Stomach (tissue), 9 donors: Measurements from ENCODE around the gene CCNDBP1. TPM values are rescaled to one million over a fixed set of nuclear protein-coding genes. Genes with fewer than 3 reads are reported as not detected.

Source experiments
- DNase-seq, 2 donors: peaks; one replicate each; pipeline versions ENCODE4 v3.0.0 to v3.0.0-alpha.2; 2013 to 2019
- H3K27ac ChIP-seq, 5 donors: fragments of 200-600 bp in 4 of 5; sonication (generic) in 4 of 5; one replicate each; pipeline ENCODE4 v1.5.1; 2013 to 2019; ENCODE audit warnings: mild to moderate bottlenecking in 1 of 5, moderate library complexity in 1 of 5
- H3K27me3 ChIP-seq, 3 donors: fragments of 200-600 bp; sonication (generic); one replicate each; pipeline ENCODE4 v1.5.1; 2017 to 2019; ENCODE audit warnings: mixed run types in 1 of 3
- H3K36me3 ChIP-seq, 4 donors: fragments of 200-600 bp; sonication (generic); 1 replicate in 3 of 4; 2 replicates in 1 of 4; pipeline ENCODE4 v1.5.1; 2016 to 2019
- H3K4me1 ChIP-seq, 4 donors: fragments of 200-600 bp; sonication (generic); one replicate each; pipeline ENCODE4 v1.5.1; 2016 to 2019
- H3K4me3 ChIP-seq, 4 donors: fragments of 200-600 bp; sonication (generic) in 3 of 4; one replicate each; pipeline ENCODE4 v1.5.1; 2016 to 2019; ENCODE audit warnings: mild to moderate bottlenecking in 1 of 4
- H3K9me3 ChIP-seq, 4 donors: fragments of 200-600 bp; sonication (generic); one replicate each; pipeline ENCODE4 v1.5.1; 2016 to 2019
- EP300 ChIP-seq: sonication (generic); formaldehyde crosslinking; IDR thresholded peaks from one replicate; pipeline ENCODE4 v1.6.1; 2017; ENCODE audit warnings: antibody characterized with exemption
- POLR2A ChIP-seq, 4 donors: fragments of 450-650 bp; IDR thresholded peaks; one replicate each; pipeline ENCODE4 v1.6.1; 2016; ENCODE audit warnings: antibody characterized with exemption in 4 of 4, control low read depth in 2 of 4, mild to moderate bottlenecking in 1 of 4, moderate library complexity in 1 of 4
- POLR2AphosphoS5 ChIP-seq, 3 donors: sonication (generic); formaldehyde crosslinking; IDR thresholded peaks; one replicate each; pipeline ENCODE4 v1.6.1; 2016; ENCODE audit warnings: antibody characterized with exemption in 3 of 3
- WGBS, 5 donors: extraction: QIAGEN DNeasy Blood & Tissue Kit in 3 of 5; methylation state at CpG; one replicate each; pipeline versions ENCODE4 v1.1.5 to v1.1.7; 2013 to 2018; 5-methylcytosine and 5-hydroxymethylcytosine counted together
- intact Hi-C: fragments of 100-400 bp; cut with DNase I; formaldehyde crosslinking; loops from one replicate; pipeline ENCODE4 v1.15.1; 2023; ENCODE audit warnings: low total_unique reads
- polyA plus RNA-seq, 3 donors: library from polyadenylated mRNA; stranded (reverse); fragments of 200-250 nt; gene quantifications; one replicate each; pipeline ENCODE4 v1.2.3, GENCODE V29; 2013
- total RNA-seq, 5 donors: library from RNA; depleted of rRNA; stranded (reverse); fragments of >200 nt; gene quantifications; one replicate each; pipeline versions ENCODE4 v1.1.0 to v1.2.3, GENCODE V29; 2014 to 2016
- TF ChIP-seq, protein P1 (sequence below), 7 experiments: fragments of 450-650 bp in 4 of 7; fragments of 200-600 bp in 3 of 7; sonication (generic) in 3 of 7; IDR thresholded peaks; one replicate each; pipeline ENCODE4 v1.5.1; 2016 to 2019; ENCODE audit warnings: antibody characterized with exemption in 7 of 7, control low read depth in 2 of 7, mild to moderate bottlenecking in 1 of 7
- donor health status: healthy with polysubstance abuse.
- donor health status: Bipolar disorder and iron deficiency.
- donor health status: healthy.

Gene CCNDBP1
- total and polyA plus RNA-seq, 8 donors = 41.1 to 136 (median 52.8) TPM

GRCh38 chr15:43214169-43214568 lies 29.0 kb downstream of the CCNDBP1 start:
- TF ChIP-seq EP300 (no peak), POLR2AphosphoS5 (IDR thresholded peaks at IDR 0.05) (no peak), POLR2A (IDR thresholded peaks at IDR 0.05) (no peak)
- TF ChIP-seq, protein P1, sequence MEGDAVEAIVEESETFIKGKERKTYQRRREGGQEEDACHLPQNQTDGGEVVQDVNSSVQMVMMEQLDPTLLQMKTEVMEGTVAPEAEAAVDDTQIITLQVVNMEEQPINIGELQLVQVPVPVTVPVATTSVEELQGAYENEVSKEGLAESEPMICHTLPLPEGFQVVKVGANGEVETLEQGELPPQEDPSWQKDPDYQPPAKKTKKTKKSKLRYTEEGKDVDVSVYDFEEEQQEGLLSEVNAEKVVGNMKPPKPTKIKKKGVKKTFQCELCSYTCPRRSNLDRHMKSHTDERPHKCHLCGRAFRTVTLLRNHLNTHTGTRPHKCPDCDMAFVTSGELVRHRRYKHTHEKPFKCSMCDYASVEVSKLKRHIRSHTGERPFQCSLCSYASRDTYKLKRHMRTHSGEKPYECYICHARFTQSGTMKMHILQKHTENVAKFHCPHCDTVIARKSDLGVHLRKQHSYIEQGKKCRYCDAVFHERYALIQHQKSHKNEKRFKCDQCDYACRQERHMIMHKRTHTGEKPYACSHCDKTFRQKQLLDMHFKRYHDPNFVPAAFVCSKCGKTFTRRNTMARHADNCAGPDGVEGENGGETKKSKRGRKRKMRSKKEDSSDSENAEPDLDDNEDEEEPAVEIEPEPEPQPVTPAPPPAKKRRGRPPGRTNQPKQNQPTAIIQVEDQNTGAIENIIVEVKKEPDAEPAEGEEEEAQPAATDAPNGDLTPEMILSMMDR (IDR thresholded peaks at IDR 0.05) = no peak
- H3K4me1 ChIP-seq = no peaks in the 10 kb centered on the region
- H3K4me3 ChIP-seq = no peak overlapping the region
- no peaks in the 10 kb centered on the region for H3K36me3 ChIP-seq
- intact Hi-C loops = no loop called here
- H3K27ac ChIP-seq = no peak overlapping the region
- H3K9me3 ChIP-seq = no peaks in the 10 kb centered on the region
- no peak for DNase-seq
- peaks cover 0 to 25% (median 2%) of the 10 kb centered on the region in 3 donors for H3K27me3 ChIP-seq
- 68 to 74% (median 70%) methylated on average over 8 of the region's 8 CpGs for WGBS, 5 donors

GRCh38 chr15:43214592-43215295 lies 29.5 kb downstream of the CCNDBP1 start:
- Histone ChIP-seq H3K27ac (no peak overlapping the region), H3K4me3 (no peak overlapping the region), H3K9me3 (no peaks in the 10 kb centered on the region), H3K36me3 (no peaks in the 10 kb centered on the region), H3K4me1 (no peaks in the 10 kb centered on the region), H3K27me3 (peaks cover 0 to 23% (median 0%) of the 10 kb centered on the region in 3 donors)
- 79 to 92% (median 88%) methylated on average over 6 of the region's 6 CpGs for WGBS, 5 donors
- no peak for DNase-seq
- intact Hi-C loops = no loop called here
- TF ChIP-seq POLR2AphosphoS5 (IDR thresholded peaks at IDR 0.05) = no peak
- no peak for TF ChIP-seq EP300
- TF ChIP-seq, protein P1 (IDR thresholded peaks at IDR 0.05) = no peak

DNA sequence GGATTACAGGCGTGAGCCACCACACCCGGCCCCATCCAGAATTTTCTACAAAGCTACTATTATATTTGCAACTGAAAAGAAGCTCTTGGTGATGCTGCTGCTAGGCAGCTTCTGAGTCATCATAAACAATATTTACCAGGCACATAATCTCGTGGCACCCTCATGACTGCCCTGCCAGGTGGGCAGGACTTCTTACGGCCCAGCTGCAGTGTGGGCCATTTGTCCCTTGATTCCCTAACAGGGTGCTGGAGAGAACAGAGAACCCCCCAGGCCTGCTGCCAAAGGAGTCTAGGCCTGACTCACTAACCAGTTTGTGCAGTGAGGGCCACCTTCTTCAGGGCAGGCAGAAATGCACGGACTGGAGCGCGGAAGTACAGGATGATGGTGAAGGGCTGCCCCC lies 30.8 kb downstream of the CCNDBP1 start:
- 70 to 81% (median 77%) methylated on average over 6 to 7 of the region's 7 CpGs for WGBS, 5 donors
- H3K9me3 ChIP-seq = no peaks in the 10 kb centered on the region
- intact Hi-C loops = no loop called here
- H3K27ac ChIP-seq = no peak overlapping the region
- H3K4me1 ChIP-seq = no peaks in the 10 kb centered on the region
- peaks cover 0 to 16% (median 0%) of the 10 kb centered on the region in 3 donors for H3K27me3 ChIP-seq
- H3K36me3 ChIP-seq = no peaks in the 10 kb centered on the region
- no peak for DNase-seq
- TF ChIP-seq EP300 (no peak), POLR2AphosphoS5 (IDR thresholded peaks at IDR 0.05) (no peak), POLR2A (IDR thresholded peaks at IDR 0.05) (no peak)
- TF ChIP-seq, protein P1 (IDR thresholded peaks at IDR 0.05) = no peak
- H3K4me3 ChIP-seq = no peak overlapping the region

GRCh38 chr15:43218908-43219706 lies 33.9 kb downstream of the CCNDBP1 start:
- 49 to 53% (median 49%) methylated on average over 12 to 13 of the region's 13 CpGs for WGBS, 5 donors
- no peak overlapping the region for H3K4me3 ChIP-seq
- no peaks in the 10 kb centered on the region for H3K9me3 ChIP-seq
- H3K4me1 ChIP-seq = no peaks in the 10 kb centered on the region
- intact Hi-C loops = no loop called here
- peak in 1 of 2 donors; percentile 52 for DNase-seq
- no peaks in the 10 kb centered on the region for H3K36me3 ChIP-seq
- H3K27me3 ChIP-seq = peaks cover 0 to 8% (median 0%) of the 10 kb centered on the region in 3 donors
- H3K27ac ChIP-seq = no peak overlapping the region
- TF ChIP-seq POLR2A (IDR thresholded peaks at IDR 0.05) = no peak
- TF ChIP-seq EP300 = no peak
- no peak for TF ChIP-seq POLR2AphosphoS5 (IDR thresholded peaks at IDR 0.05)
- TF ChIP-seq, protein P1 (IDR thresholded peaks at IDR 0.05) = no peak
